COR-L47 (cell line): ENCODE measurements around the gene CCDC57.

ENCODE experiments used
- DNase-seq: peaks from one replicate; lab custom pipeline; 2025; lab: John Stamatoyannopoulos, UW

Gene CCDC57

DNA sequence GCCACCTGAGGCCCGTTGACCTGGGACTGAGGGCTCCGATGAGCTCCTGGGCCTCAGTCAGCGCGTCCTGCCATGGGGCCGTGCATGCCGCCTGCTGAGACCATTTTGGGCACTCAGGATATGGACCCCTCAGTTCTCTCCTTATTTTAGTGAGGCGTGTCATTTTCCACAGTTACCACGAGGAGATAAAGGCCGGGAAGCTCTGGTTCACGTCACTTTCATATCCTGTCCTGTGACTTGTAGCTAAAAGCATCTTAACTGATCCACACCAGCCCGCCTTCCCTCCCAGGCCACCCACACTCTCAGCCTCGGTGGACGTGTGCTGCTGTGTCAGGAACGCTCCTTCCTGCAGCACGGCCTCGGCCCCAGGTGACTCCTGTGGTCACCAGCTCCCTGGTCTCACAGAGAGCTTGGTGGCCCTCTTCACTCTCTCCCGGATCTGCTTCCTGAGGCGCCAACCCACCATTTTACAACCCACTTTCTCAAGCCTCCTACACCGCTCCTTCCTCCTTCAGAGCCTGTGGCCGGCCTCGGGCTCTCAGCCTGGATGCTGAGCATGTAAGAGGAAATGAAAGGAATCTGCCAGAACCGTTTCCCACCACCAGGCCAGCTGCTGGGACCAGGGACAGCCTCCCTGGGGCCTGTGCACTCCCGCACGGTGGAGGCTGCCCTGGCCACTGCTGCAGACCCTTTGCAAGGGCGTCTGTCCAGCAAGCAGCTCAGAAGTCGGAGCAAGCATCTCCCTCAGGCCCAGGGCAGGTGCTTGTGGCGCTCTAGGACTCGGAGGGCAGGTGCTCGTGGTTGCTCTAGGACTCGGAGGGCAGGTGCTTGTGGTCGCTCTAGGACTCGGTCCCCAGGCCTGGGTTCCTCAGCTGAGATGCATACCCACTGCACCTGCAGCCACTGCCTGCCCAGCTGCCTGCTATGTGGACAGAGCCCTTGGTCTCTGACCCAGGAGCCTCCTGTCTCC lies 90.7 kb downstream of the CCDC57 start:
- DNase-seq, result no peak

GRCh38 chr17:82121246-82121645 lies 91.4 kb downstream of the CCDC57 start:
- DNase-seq, result no peak

- DNase-seq, result no peak
These were observed 92.5 kb downstream of the CCDC57 start for GRCh38 chr17:82120148-82120547.

DNA sequence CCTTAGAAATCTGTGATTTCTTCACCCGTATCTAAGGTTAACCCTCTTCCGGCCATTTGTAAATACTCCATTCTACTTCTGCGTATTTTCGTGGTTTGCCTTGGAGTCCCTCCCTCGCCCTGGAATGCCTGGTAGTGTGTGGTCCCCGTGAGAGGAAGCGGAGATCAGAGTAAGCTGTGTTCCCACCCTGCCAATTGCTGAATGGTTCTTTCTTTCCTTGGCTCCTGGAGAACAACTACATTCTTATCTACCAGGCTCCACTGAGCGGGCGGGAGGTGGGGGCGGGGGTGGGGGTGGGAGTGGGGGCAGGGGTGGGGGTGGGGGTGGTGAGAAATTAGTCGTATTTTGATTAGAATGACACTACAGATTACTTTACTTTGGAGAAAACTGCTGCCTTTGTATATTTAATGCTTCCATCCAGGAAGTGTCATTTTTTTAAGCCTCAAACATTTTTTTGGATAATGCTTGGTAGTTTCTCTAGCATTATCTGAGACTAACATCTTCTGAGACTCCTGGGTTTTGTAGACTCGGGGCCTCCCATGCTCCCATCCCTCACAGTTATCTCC lies 93.7 kb downstream of the CCDC57 start:
- no peak for DNase-seq

GRCh38 chr17:82118168-82118814 lies 94.4 kb downstream of the CCDC57 start:
- DNase-seq, result no peak

- no peak for DNase-seq
These were observed 95.2 kb downstream of the CCDC57 start for GRCh38 chr17:82117139-82118090.

- no peak for DNase-seq
These were observed 96.4 kb downstream of the CCDC57 start for GRCh38 chr17:82116246-82116645.

DNA sequence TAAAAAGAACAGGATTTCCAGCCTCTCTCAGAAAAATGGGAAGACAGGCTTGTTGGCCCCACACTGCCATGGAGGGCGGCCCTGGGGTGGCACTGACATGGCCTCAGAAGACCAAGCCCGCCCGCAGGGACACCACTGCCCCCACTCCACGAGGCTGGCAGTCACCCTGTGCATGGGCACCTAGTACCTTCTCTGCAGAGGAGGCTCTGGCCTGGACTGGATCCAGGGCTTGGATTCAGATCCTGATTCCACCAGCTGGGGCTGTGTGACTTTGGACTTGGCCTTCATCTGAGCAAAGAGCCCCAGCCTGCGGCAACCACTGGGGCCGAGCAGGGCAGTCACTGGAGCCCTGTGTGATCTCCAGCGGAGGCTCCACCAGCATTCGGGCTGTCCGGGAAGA lies 97.8 kb downstream of the CCDC57 start:
- DNase-seq, result no peak

- DNase-seq, result no peak
These were observed 98.2 kb downstream of the CCDC57 start for GRCh38 chr17:82114447-82114846.

GRCh38 chr17:82113941-82114340 lies 98.7 kb downstream of the CCDC57 start:
- DNase-seq, result no peak

DNA sequence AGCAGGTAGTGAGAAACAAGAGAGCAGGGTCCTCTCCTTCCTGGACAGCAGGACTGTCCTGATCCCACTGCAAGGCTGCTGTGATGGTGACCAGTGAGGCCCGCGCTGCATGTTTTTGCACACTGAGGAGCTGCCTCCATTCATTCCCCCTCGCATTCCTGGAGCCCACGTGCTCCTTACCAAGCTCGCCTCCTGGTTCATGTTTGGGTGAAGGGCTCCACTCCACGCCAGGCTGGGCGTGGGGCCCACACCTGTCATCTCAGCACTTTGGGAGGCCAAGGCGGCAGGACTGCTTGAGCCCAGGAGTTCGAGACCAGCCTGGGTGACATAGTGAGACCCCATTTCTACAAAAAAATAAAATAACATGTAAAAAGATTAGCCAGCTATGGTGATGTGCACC lies 99.2 kb downstream of the CCDC57 start:
- no peak for DNase-seq

DNA sequence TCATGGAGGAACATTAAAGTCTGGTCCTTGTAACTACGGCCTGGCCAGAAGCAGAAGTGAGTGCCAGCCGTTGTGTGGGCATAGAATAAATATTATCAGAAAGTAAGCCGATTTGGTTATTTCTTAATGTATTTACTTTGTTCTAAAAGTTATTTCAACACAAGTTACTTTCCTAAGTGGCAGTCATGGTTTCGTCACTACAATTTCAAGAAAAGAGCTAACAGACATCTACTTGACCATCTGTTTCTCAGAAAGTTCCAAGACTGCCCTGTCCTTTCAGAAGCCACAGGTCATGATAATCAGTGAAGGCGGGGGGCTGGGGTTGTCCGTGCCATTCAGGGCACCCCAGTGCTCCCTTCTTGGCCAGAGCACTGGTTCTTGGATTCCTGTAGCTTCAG lies 99.7 kb downstream of the CCDC57 start:
- no peak for DNase-seq

- no peak for DNase-seq
These were observed 100.3 kb downstream of the CCDC57 start for GRCh38 chr17:82112181-82112913.

- DNase-seq, result no peak
These were observed 102.3 kb downstream of the CCDC57 start for GRCh38 chr17:82110298-82110697.

GRCh38 chr17:82108961-82109475 lies 103.6 kb downstream of the CCDC57 start:
- DNase-seq, result no peak

- no peak for DNase-seq
These were observed 104.1 kb downstream of the CCDC57 start for GRCh38 chr17:82108496-82108945.

GRCh38 chr17:82108038-82108437 lies 104.6 kb downstream of the CCDC57 start:
- no peak for DNase-seq

GRCh38 chr17:82107341-82107860 lies 105.2 kb downstream of the CCDC57 start:
- peak; percentile 50 for DNase-seq

GRCh38 chr17:82106688-82107305 lies 105.8 kb downstream of the CCDC57 start:
- DNase-seq, result no peak
